Loucy (cell line): Measurements from ENCODE around the gene RALGPS1.

Experiments used
- H2AFZ ChIP-seq: fragments of 200-600 bp; sonication (generic); 2 replicates; pipeline ENCODE4 v1.6.0; 2016; ENCODE audit warnings: antibody characterized with exemption, mild to moderate bottlenecking, low read length, moderate library complexity
- H3F3A ChIP-seq: fragments of 200-600 bp; 2 replicates; pipeline ENCODE4 v1.6.0; 2016; ENCODE audit warnings: antibody characterized with exemption, low read depth, mild to moderate bottlenecking
- H3K27me3 ChIP-seq: fragments of 200-600 bp; sonication (generic); 2 replicates; pipeline ENCODE4 v1.6.1; 2014; ENCODE audit warnings: low read length, mild to moderate bottlenecking; ENCODE audit not compliant: insufficient read depth, poor library complexity, severe bottlenecking
- H3K36me3 ChIP-seq: fragments of 200-600 bp; sonication (generic); 2 replicates; pipeline ENCODE4 v1.6.1; 2016; ENCODE audit warnings: low read length; ENCODE audit not compliant: insufficient read depth
- H3K4me1 ChIP-seq: fragments of 200-600 bp; sonication (generic); 2 replicates; pipeline ENCODE4 v1.5.1; 2014; ENCODE audit warnings: low read length, mild to moderate bottlenecking; ENCODE audit not compliant: insufficient read depth, poor library complexity, severe bottlenecking
- H3K4me2 ChIP-seq: fragments of 200-600 bp; sonication (generic); 2 replicates; pipeline ENCODE4 v1.6.0; 2014; ENCODE audit warnings: antibody characterized with exemption, low read length, low read depth, mild to moderate bottlenecking; ENCODE audit not compliant: poor library complexity, severe bottlenecking
- H3K4me3 ChIP-seq: fragments of 200-600 bp; sonication (generic); 2 replicates; pipeline ENCODE4 v1.5.1; 2014; ENCODE audit warnings: low read length, mild to moderate bottlenecking, mixed read lengths; ENCODE audit not compliant: poor library complexity, severe bottlenecking
- H3K79me2 ChIP-seq: fragments of 200-600 bp; sonication (generic); 2 replicates; pipeline ENCODE4 v1.6.1; 2014; ENCODE audit warnings: low read length; ENCODE audit not compliant: insufficient read depth
- H3K9ac ChIP-seq: fragments of 200-600 bp; sonication (generic); 2 replicates; pipeline ENCODE4 v1.6.0; 2014; ENCODE audit warnings: mild to moderate bottlenecking, low read depth, low read length, moderate library complexity; ENCODE audit not compliant: poor library complexity, severe bottlenecking
- H3K9me2 ChIP-seq: fragments of 200-600 bp; sonication (generic); replicated peaks from 2 replicates; pipeline ENCODE4 v1.6.1; 2016; ENCODE audit warnings: low read depth, low read length, mixed read lengths
- H3K9me3 ChIP-seq: fragments of 200-600 bp; sonication (generic); 2 replicates; pipeline ENCODE4 v1.6.1; 2014; ENCODE audit warnings: mild to moderate bottlenecking, antibody characterized with exemption, low read length, low read depth; ENCODE audit not compliant: insufficient read depth
- H4K20me1 ChIP-seq: fragments of 200-600 bp; sonication (generic); 2 replicates; pipeline ENCODE4 v1.6.0; 2014; ENCODE audit warnings: antibody characterized with exemption, low read length, mild to moderate bottlenecking; ENCODE audit not compliant: insufficient read depth, poor library complexity, severe bottlenecking
- CTCF ChIP-seq: fragments of 200-600 bp; sonication (generic); conservative IDR thresholded peaks from 2 replicates; pipeline ENCODE4 v1.5.1; 2014; ENCODE audit warnings: mild to moderate bottlenecking, antibody characterized with exemption, low read length
- EZH2phosphoT487 ChIP-seq: fragments of 200-600 bp; IDR thresholded peaks from 2 replicates; pipeline ENCODE4 v1.6.1; 2018; ENCODE audit warnings: antibody characterized with exemption, mild to moderate bottlenecking, moderate library complexity, borderline replicate concordance

Gene RALGPS1

GRCh38 chr9:127213859-127214258 is 299.3 kb downstream of the RALGPS1 start:
- Histone ChIP-seq H3K4me2 (no peak overlapping the region), H3F3A (no peaks in the 10 kb centered on the region), H3K27me3 (no peaks in the 10 kb centered on the region), H3K4me3 (no peak overlapping the region), H3K36me3 (no peaks in the 10 kb centered on the region), H3K9ac (no peak overlapping the region), H3K79me2 (no peaks in the 10 kb centered on the region), H3K9me3 (no peaks in the 10 kb centered on the region), H3K9me2 (no peaks in the 10 kb centered on the region), H3K4me1 (no peaks in the 10 kb centered on the region), H4K20me1 (no peaks in the 10 kb centered on the region), H2AFZ (no peak overlapping the region)
- no peak for TF ChIP-seq CTCF
- TF ChIP-seq EZH2phosphoT487: no peak

DNA sequence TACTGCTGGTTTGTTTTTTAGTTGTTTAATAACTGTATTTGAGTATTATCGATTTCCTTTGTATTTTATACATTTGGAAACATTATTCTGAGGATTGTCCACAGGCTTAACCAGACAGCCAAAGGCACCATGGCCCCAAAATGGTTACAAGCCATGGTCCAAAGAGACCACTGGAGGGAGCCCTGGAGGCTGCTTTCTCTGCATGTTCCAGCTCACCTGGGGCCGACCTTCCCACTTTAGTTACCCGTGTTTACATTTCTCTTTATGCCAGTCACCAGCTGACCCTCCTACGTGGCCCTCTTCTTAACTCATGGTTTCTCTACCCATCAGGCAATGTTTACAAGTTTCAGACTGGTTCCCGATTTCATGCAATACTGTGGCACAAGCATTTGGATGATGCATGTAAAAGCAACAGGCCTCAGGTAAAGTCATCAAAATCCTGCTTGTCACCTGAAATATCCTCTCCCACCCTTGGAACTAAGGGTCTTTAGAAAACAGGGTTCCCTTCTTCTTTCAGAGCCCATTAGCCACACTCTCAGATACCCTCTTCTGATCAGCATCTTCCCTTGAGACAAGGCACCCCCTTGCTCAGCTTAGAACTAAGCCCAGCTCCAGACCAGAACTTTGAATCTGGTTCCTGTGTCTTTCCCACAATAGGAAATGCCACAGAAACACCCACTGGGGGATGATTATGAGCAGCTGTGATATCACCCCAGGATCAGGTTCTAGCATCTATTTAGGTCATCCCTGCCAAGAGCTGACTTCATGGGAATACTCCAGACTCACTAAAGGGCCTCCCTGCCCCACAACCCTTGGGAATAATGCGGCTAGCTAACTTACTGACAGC is 300.1 kb downstream of the RALGPS1 start:
- Histone ChIP-seq H3K4me3 (no peak overlapping the region), H3K4me2 (no peak overlapping the region), H2AFZ (no peak overlapping the region), H3K9me3 (no peaks in the 10 kb centered on the region), H3K36me3 (no peaks in the 10 kb centered on the region), H3K9me2 (no peaks in the 10 kb centered on the region), H3K27me3 (no peaks in the 10 kb centered on the region), H3K4me1 (no peaks in the 10 kb centered on the region), H3K79me2 (no peaks in the 10 kb centered on the region), H3K9ac (no peak overlapping the region), H3F3A (no peaks in the 10 kb centered on the region), H4K20me1 (no peaks in the 10 kb centered on the region)
- TF ChIP-seq EZH2phosphoT487 (no peak), CTCF (peak; percentile 88)

GRCh38 chr9:127215268-127216209 is 301.0 kb downstream of the RALGPS1 start:
- H3K9me2 ChIP-seq: no peaks in the 10 kb centered on the region
- no peak overlapping the region for H3K4me3 ChIP-seq
- no peak overlapping the region for H3K4me2 ChIP-seq
- no peak overlapping the region for H2AFZ ChIP-seq
- no peaks in the 10 kb centered on the region for H3K27me3 ChIP-seq
- H4K20me1 ChIP-seq: no peaks in the 10 kb centered on the region
- H3K79me2 ChIP-seq: no peaks in the 10 kb centered on the region
- no peak for TF ChIP-seq CTCF
- no peak for TF ChIP-seq EZH2phosphoT487
- H3K4me1 ChIP-seq: no peaks in the 10 kb centered on the region
- no peaks in the 10 kb centered on the region for H3F3A ChIP-seq
- no peaks in the 10 kb centered on the region for H3K36me3 ChIP-seq
- H3K9me3 ChIP-seq: no peaks in the 10 kb centered on the region
- no peak overlapping the region for H3K9ac ChIP-seq
